ENCODE data around the gene TRIM6.

TRIM6 gene

GRCh38 chr11:5596607-5597201 is at the start of gene TRIM6:
TSS of gene TRIM6 (plus strand) at chr11:5596637. CDS start at chr11:5596898, 261 bp downstream.
- in situ Hi-C loops (cut with HindIII; ENCODE audit: low pct_unique_long_range_greater_than_20kb, low sequenced_read_pairs): no loop called here
- TF ChIP-seq JUND (IDR thresholded peaks at IDR 0.05; ENCODE audit: low read depth): no peak
- peak in 1 of 2 experiments; percentile 32 for DNase-seq (ENCODE audit: low read depth in 1 of 2, low spot score in 1 of 2)

GRCh38 chr11:5547982-5548381 is 48.5 kb upstream of the TRIM6 start:
- no peak for TF ChIP-seq JUND (IDR thresholded peaks at IDR 0.05; ENCODE audit: low read depth)
- in situ Hi-C loops (cut with HindIII; ENCODE audit: low pct_unique_long_range_greater_than_20kb, low sequenced_read_pairs): no loop called here
- no peak for DNase-seq (ENCODE audit: low read depth in 1 of 2, low spot score in 1 of 2)

- TF ChIP-seq JUND (IDR thresholded peaks at IDR 0.05; ENCODE audit: low read depth): no peak
- in situ Hi-C loops (cut with HindIII; ENCODE audit: low pct_unique_long_range_greater_than_20kb, low sequenced_read_pairs): no loop called here
- DNase-seq (ENCODE audit: low read depth in 1 of 2, low spot score in 1 of 2): no peak
Observed at GRCh38 chr11:5548440-5548839, 48.0 kb upstream of the TRIM6 start, which contains the start of gene OR52H1. TSS of gene OR52H1 (minus strand) at chr11:5548540. CDS start at chr11:5545505, 3,035 bp downstream.

GRCh38 chr11:5550440-5551095 is 45.9 kb upstream of the TRIM6 start:
- no peak for DNase-seq (ENCODE audit: low read depth in 1 of 2, low spot score in 1 of 2)
- TF ChIP-seq JUND (IDR thresholded peaks at IDR 0.05; ENCODE audit: low read depth): no peak
- in situ Hi-C loops (cut with HindIII; ENCODE audit: low pct_unique_long_range_greater_than_20kb, low sequenced_read_pairs): no loop called here

GRCh38 chr11:5553343-5553742 is 43.1 kb upstream of the TRIM6 start:
- no peak for DNase-seq (ENCODE audit: low read depth in 1 of 2, low spot score in 1 of 2)

GRCh38 chr11:5556596-5557188 is 39.7 kb upstream of the TRIM6 start:
- no peak for DNase-seq (ENCODE audit: low read depth in 1 of 2, low spot score in 1 of 2)
- in situ Hi-C loops (cut with HindIII; ENCODE audit: low pct_unique_long_range_greater_than_20kb, low sequenced_read_pairs): no loop called here
- TF ChIP-seq JUND (IDR thresholded peaks at IDR 0.05; ENCODE audit: low read depth): no peak

More at GRCh38 chr11:5553343-5553742, 43.1 kb upstream of the TRIM6 start:
- no peak for TF ChIP-seq JUND (IDR thresholded peaks at IDR 0.05; ENCODE audit: low read depth)
- in situ Hi-C loops (cut with HindIII; ENCODE audit: low pct_unique_long_range_greater_than_20kb, low sequenced_read_pairs): no loop called here

- DNase-seq (ENCODE audit: low read depth in 1 of 2, low spot score in 1 of 2): no peak
- no peak for TF ChIP-seq JUND (IDR thresholded peaks at IDR 0.05; ENCODE audit: low read depth)
- in situ Hi-C loops (cut with HindIII; ENCODE audit: low pct_unique_long_range_greater_than_20kb, low sequenced_read_pairs): no loop called here
Observed at GRCh38 chr11:5557751-5558150, 38.7 kb upstream of the TRIM6 start.

- TF ChIP-seq JUND (IDR thresholded peaks at IDR 0.05; ENCODE audit: low read depth): no peak
- no peak for DNase-seq (ENCODE audit: low read depth in 1 of 2, low spot score in 1 of 2)
- in situ Hi-C loops (cut with HindIII; ENCODE audit: low pct_unique_long_range_greater_than_20kb, low sequenced_read_pairs): no loop called here
Observed at GRCh38 chr11:5564259-5565019, 32.0 kb upstream of the TRIM6 start.

- in situ Hi-C loops (cut with HindIII; ENCODE audit: low pct_unique_long_range_greater_than_20kb, low sequenced_read_pairs): no loop called here
- no peak for DNase-seq (ENCODE audit: low read depth in 1 of 2, low spot score in 1 of 2)
- TF ChIP-seq JUND (IDR thresholded peaks at IDR 0.05; ENCODE audit: low read depth): no peak
Observed at GRCh38 chr11:5574654-5575053, 21.8 kb upstream of the TRIM6 start.

- no peak for DNase-seq (ENCODE audit: low read depth in 1 of 2, low spot score in 1 of 2)
- in situ Hi-C loops (cut with HindIII; ENCODE audit: low pct_unique_long_range_greater_than_20kb, low sequenced_read_pairs): no loop called here
Observed at GRCh38 chr11:5575152-5575551, 21.3 kb upstream of the TRIM6 start.

GRCh38 chr11:5577101-5577500 is 19.3 kb upstream of the TRIM6 start:
- no peak for DNase-seq (ENCODE audit: low read depth in 1 of 2, low spot score in 1 of 2)
- TF ChIP-seq JUND (IDR thresholded peaks at IDR 0.05; ENCODE audit: low read depth): no peak
- in situ Hi-C loops (cut with HindIII; ENCODE audit: low pct_unique_long_range_greater_than_20kb, low sequenced_read_pairs): no loop called here

More at GRCh38 chr11:5575152-5575551, 21.3 kb upstream of the TRIM6 start:
- no peak for TF ChIP-seq JUND (IDR thresholded peaks at IDR 0.05; ENCODE audit: low read depth)

- in situ Hi-C loops (cut with HindIII; ENCODE audit: low pct_unique_long_range_greater_than_20kb, low sequenced_read_pairs): no loop called here
- TF ChIP-seq JUND (IDR thresholded peaks at IDR 0.05; ENCODE audit: low read depth): no peak
- DNase-seq (ENCODE audit: low read depth in 1 of 2, low spot score in 1 of 2): no peak
Observed at GRCh38 chr11:5580577-5580976, 15.9 kb upstream of the TRIM6 start, which contains the start of gene OR52B6. TSS of gene OR52B6 (plus strand) at chr11:5580877. CDS start at chr11:5580877, 0 bp downstream.

All from T47D (cell line).